ENCODE measurements around the gene WBP2NL.
"Not testable (repeated sequence)": the region's sequence is repeated elsewhere in the genome, so short reads cannot be mapped to it uniquely, and the experiment has no call there.

Gene WBP2NL

DNA sequence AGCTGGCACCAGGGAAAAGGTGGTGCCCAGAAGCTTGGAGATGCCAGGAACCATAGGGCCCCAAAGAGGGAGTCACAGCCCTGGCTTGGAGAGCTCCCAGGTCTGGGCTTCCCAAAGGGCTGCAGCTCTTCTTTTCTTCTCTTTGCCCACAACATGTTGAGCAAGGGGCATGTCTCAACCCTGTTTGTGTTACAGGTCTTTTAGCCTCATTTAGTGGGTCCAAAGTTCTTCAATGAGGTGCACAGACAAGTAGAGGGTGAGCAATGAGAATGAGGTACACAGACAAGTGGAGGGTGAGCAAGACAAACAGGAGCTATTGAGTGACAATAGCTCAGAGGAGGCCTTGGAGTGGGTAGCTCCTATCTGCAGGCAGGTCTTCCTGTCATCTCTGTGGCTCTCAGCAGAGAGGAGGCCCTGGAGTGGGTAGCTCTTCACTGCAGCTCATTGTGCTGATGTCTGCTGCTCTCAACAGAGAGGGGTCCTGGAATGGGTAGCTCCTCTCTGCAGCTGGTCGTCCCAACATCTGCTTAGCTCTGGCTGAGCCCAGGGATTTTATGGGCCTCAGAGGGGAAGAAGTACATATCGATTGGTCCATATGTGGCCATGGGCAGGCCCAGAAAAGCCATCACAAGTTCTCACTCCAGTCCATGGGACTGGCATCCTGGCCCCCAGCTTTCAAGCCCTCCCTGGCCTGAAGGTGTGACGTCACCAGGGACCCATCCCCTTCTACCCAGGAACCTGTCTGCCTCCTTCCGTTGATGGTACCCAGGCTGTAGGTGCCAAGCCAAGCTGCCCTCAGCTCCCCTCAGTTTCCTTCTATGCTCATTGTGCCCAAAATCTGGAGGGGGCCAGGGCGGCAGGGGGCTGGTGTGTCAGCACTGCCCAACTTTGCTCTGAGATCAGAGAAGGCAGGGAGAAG is 34.9 kb downstream of the WBP2NL start:
- DNase-seq (ENCODE audit: low spot score): no peak

DNA sequence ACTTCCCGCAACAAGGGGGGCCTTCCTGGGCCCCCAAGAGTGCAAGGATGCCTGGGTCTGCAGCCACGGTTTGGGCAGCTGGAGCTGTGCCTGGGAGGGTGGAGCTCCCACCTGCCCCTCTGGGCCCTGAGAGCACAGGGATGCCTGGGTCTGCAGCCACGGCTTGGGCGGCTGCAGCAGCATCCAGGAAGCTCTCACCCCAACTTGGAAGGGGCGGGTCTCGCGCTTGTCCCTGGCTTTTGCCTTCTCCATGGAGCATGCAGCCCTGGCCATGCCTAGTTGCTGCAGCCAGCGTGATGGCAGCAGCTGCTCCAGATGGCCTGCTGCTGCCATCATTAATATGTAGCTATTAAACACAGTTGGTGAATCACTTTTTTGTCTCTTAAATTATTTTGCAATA is 36.7 kb downstream of the WBP2NL start:
- no peak for DNase-seq (ENCODE audit: low spot score)

DNA sequence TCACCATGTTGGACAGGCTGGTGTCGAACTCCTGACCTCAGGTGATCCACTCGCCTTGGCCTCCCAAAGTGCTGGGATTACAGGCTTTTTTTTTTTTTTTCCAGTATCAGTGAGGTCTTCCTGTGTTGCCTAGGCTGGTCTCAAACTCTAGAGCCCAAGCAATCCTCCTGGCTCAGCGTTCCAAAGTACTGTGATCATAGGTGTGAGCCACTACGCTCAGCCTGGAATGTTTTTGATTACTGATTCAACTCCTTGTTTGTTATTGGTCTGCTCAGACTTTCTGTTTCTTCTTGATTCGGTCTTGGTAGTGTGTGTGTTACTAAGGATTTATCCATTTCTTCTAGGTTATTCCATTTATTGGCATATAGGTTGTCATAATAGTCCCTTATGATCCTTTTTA is 40.7 kb downstream of the WBP2NL start:
- no peak for DNase-seq (ENCODE audit: low spot score)

DNA sequence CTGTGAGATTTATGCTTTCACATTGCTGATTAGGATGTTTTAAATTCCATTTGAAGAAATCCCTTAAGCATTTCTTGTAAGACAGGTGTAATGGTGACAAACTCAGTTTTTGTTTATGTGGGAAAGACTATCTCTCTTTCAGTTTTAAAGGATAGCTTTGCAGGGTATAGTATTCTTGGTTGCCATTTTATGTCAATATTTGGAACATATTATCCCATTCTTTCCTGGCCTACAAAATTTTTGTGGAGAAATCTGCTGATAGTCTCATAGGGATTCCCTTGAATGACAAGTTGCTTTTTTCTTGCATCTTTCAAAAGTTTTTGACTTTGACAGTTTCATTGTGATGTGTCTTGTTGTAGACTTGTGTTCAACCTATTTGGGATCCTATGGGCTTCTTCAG is 43.2 kb downstream of the WBP2NL start:
- no peak for DNase-seq (ENCODE audit: low spot score)

DNA sequence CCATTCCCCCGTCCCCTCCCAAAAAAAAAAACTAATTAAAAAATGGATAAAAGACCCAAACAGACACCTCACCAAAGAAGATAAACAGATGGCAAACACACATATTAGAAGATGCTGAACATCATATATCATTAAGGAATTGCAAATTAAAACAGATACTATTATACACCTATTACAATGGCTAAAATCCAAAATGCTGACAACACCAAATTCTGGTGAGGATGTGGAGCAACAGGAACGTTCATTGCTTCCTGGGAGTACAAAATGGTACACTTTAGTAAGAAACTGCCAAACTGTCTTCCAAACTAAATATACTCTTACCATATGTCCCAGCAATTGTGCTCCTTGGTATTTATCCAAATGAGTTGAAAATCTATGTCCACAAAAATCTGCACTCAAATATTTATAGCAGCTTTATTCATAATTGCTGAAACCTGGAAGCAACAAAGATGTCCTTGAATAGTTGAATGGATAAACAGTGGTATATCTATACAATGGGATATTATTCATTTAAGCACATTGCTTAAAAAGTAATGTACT is 52.1 kb downstream of the WBP2NL start:
- DNase-seq (ENCODE audit: low spot score): no peak

DNA sequence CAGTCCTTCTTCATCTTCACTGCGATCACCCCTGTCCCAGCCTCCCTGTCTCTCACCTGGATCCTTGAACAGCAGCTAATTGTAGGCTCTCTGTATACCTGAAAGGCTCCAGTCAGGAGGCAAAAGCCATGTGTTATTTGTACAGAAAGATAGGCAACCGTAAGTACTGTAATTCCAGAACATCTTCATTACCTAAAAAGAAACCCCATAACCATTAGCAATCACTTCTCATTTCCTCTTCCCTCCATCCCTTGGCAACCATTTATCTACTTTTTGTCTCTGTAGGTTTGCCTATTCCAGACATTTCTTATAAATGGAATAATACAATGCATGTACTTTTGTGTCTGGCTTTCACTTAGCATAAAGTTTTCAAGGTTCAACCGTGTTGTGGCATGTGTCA is 54.2 kb downstream of the WBP2NL start:
- no peak for DNase-seq (ENCODE audit: low spot score)

DNA sequence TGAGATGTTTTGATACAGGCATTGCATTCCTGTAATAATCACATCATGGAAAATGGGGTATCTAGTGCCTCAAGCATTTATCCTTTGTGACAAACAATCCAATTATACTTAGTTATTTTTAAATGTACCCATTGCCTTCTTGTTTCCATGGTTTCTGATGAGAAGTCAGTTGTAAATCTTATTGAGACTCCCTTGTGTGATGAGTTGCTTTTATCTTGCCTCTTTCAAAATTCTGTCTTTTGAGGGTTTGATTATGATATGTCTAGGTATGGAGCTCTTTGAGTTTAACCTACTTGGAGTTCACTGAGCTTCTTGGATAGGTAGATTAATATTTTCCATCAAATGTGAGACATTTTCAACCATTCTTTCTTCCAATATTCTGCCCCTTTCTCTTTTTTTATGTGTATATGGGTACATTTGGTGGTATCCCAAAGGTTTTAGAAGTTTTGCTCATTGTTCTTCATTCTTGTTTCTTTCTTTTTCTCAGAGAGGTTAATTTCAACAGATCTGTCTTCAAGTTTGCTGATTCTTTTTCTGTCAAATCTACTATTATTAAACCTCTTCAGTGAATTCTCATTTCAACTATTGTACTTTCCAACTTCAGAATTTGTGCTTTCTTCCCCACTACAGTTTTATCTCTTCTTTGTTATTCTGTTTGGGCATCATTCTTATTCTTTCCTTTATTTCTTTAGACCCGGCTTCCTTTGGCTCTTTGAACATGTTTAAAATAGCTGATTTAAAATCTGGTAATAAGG is 58.3 kb downstream of the WBP2NL start:
- no peak for DNase-seq (ENCODE audit: low spot score)

DNA sequence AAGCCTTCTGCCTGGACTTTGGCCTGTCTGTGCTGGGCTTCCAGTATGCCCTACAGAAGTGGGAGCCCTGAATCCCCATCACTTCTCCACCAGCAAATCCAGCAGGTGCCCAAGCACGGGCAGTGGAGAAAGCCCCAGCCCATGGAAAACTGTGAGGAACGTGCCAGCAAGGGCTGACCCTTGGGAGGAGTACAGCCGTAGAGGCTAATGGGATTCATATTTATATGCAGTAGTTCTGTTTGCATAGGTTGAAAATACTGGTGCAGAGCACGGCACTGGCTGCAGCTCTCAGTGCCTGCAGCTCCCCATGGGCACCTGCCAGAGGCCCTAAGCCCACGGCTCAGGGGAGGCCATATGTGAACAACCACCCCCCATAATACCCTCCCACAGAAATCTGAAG is 61.9 kb downstream of the WBP2NL start:
- no peak for DNase-seq (ENCODE audit: low spot score)

DNA sequence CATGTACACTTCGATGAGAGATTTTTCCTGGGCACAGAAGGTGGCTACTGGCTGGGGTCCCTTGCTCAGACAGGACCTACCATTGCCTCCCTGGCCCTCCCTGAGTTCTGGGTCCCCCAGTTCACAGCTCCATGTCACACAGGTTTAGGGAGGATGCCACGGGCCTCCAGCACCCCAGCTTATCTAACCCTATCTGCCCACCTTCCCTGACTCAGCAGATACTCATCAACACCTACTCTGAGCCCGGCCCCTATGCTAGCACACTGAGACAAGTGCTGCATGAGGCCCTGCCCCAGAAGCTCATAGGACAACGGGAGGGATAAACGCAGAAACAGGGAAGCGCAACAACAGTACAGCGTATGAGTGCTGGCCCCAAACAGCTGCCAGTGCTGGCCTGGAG is 62.5 kb downstream of the WBP2NL start:
- DNase-seq (ENCODE audit: low spot score): no peak

DNA sequence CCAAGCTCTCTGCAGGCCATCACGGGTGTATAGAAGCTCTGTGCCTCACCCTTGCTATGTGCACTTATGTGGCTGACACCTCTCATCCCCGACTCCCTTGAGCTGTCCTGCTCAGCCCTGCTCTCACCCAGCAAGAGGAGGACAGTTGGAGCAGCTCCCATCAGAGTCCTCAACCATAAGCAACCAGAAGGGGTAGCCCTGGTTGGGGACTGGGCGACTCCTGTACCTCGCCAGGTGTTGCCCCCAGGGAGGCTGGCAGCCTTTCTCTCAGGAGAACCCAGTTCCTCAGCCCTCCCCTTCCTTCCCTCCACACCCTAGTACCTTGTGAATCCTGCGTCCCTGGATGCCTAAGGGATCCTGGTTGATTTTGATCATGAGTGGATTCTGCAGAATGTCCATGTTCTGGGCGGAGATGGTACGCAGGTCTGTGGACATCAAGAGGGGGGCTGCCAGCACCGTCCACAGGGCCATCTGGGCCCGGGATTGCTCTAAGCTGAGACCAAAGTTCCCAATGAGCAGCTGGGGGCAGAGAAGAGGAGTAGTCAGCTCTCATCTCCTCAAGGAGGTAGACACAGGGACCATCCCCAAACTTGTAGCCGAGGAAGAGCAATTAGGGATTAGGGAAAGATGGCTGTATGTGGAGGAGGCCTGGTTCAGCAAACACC is 64.0 kb downstream of the WBP2NL start:
- no peak for DNase-seq (ENCODE audit: low spot score)

DNA sequence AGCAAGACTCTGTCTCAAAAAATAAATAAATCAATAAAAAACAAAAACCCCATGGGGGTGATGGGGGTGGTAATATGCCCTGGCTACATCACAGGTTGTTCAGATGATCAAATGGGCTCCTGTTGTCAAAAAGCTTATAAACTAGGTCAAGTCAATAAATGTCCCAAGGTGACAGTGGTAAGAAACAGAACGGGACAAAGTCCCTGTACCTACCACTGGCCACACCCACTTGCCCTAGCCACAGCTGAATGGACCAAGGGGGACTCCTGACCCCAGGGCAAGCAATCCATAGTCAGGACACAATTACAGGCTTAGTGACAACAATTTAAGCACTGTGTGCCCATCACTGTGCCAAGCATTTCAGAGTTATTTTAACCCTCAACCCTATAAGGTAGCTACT is 66.0 kb downstream of the WBP2NL start:
- DNase-seq (ENCODE audit: low spot score): no peak

DNA sequence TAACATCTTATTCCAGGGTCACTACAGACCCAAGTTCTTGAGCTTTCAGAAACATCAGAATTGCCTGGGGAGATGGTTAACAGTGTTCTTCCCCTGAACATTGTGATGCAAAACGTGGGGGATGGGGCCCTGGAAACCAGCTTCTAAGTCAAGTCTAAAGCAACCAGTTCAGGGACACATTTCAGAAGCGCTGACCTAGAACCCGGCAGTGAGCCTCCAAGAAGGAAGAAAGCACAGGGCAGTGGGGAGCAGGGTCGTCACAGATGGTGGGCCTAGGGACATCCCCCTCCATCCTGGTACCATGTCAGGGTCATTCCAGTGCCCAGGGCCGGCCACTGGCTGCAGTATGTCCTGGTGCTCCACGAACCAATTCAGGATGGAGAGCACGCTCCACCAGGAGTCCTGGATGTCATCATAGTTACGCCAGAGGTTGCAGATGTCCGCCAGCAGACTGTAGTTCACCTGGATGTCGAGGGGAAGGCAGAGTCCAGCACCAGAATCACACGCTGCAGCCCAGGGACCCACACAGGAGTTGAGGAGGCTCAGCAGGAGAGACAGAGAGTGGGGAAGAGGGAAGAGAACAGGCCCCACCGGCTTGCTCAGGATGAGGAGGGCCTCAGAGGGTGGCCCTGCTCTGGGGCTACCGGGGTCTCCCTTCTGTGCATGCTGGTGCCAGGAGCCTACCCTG is 67.0 kb downstream of the WBP2NL start:
- DNase-seq (ENCODE audit: low spot score): peak; percentile 33

DNA sequence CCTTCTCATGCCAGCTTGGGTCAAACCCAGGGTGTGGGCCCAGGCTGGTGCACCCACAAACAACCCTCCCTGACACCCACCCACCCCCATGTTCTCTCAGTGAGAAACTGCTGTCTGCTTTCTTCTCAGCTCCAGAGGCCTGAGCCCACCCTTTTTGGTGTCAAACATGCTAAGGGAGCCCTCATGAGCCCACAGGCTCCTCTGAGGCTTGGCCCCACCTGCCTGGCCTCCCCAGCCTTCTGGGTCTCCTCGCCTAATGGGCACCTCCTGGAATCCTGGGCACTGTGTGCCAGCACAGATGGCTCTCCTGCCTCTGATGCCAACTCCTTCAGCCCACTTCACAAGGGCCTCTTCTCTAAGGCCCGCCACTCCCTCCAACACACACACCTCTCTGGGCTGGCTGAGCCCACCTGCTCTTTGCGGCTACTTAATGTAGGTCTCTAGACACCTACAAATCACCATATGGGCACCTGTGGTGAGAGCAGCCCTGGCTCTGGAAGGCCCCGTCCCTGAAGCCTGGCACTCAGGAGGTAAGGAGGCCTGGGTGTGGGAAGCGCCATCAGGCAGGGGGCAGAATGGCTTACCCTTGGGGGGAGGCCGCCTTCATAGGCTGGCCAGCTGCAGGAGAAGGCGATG is 67.7 kb downstream of the WBP2NL start:
- no peak for DNase-seq (ENCODE audit: low spot score)

DNA sequence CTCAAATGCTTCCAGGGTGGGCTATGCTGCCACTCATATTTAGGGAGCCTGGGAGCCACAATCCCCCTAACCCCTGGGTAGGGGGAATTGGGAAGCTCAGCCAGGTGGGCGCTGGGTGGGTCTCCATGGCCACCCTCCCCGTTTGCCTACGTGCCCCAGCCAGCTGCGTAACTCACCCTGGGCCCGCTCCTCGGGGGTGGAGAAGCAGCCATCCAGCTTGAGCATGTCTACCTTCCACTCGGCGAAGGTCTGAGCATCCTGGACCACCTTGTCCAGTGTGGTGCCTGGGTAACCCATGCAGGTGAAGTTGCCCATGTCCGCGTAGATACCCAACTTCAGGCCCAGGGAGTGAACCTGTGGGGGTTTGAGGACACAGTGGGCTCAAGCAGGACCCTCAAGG is 68.3 kb downstream of the WBP2NL start:
- DNase-seq (ENCODE audit: low spot score): no peak

DNA sequence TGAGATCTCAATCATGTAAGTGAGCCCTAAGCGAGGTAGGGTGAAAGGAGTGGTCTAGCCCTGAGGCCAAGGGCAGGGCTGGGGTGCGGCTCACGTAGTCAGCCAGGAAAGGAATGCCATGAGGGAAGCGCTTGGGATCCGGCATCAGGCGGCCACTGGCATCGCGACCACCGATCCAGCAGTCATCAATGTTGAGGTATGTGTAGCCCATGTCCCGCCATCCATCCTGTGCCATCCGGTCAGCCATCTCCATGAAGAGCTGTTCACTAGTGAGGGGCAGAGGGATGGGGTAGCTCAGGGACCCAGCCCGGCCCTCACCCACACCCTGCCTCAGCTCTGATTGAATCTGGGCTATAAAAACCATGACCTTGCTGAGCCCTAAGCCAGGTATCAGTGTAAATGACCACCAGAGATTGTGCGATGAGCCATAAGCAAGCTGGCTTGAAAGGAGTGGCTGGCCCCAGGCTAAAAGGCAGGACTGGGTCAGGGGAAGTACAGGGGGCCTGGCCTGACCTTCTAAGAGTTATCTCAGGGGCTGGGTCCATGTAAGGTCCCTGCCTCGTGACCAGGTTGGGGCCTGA is 69.2 kb downstream of the WBP2NL start:
- no peak for DNase-seq (ENCODE audit: low spot score)

DNA sequence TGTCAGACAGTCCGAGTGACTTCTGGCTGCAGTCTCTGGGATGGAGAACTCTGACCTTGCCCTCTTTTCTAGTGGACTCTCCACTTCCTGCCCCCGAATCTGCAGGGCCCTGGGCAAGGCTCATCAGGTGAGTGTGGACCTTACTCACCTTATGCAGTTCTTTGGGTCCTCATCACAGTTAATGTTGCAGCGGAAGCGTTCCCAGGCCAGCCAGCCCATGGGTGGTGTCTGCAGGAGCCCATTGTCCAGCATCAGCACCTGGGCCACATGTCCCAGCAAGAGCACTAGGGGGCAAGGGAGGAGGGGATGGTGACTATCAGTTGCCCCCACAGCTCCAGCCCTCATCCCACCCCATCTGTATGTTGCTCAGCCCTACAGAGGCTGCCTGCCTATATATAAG is 69.7 kb downstream of the WBP2NL start:
- DNase-seq (ENCODE audit: low spot score): no peak

DNA sequence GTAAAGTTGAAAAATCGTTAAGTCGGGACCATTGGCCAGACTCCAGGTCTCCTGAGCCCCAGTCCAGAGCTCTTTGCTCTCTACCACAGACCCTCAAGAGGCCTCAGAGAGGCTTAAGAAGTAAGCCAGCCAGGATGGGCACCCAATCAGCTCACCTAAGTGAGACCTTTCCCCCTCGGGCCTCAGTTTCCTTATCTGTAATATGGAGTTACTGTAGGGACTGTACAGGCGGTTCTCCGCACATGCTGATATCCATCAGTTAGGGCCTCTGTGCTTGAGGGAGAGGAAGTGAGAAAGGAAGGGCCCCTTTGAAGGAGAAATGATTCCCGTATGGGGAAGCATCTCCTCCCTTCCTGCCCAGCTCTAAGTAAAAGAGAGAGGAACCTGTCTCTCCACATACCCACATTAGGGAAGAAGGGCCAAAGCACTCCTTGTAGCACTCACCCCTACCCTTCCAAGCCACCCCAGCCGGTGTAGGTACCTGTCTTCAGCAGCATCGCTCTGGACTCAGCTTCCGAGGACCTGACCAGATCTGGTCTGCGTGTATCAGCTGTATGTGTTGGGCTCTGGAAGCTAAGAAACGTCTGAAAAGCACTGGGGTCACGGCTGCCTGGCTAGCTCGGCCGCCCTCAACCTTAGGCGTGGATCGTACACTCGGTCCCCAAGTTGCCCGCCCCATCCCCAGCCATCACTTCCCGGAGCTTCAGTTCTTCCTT is 71.4 kb downstream of the WBP2NL start:
- no peak for DNase-seq (ENCODE audit: low spot score)

DNA sequence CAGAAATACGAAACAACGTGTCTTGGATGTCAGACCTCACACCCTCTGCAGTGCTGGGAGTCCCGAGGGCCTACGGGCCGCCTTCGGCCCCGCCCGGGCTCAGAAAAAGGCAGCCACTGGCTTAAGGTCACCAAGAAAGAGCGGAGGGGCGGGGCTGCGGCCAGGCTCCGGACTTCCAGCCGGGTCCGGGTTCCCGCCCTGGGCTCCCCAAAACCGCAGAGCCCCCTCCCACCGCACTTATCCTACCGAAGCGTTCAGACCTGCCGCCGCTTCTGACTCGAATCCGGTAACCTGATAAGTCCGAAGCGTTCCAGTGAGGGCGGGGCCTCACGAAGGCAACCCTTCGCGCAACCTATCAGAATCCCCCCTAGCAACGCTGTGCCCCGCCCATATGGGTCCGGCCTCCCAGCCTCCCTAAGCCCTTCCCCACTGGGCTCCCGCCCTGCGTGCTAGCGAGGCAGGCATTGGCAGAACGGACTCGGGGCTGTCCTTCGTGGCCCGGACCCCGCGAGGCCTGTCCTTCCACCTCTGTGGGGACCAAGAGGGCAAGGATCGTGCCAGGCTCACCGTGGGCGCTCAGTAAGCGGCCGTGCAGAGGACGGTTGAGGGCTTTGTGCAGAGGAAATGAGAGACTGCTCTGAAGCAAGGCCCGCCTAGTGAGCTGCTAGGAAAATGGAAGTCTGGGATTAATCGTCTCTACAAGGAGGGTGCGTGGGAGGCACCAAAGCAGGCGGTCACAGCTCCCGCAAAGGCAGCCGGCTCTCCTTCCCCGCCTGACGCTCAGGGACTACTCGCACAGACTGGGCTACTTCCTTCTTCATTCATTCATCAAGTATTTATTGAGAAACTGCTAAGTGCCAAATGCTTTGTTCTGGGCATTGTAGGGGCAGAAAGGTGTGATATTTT is 72.2 kb downstream of the WBP2NL start, which contains the start of gene NAGA:
TSS of gene NAGA (minus strand) at position 296 of the 906 bp plus-strand sequence. CDS start 515 bp downstream, outside the sequence.
- peak; percentile 94 for DNase-seq (ENCODE audit: low spot score)

DNA sequence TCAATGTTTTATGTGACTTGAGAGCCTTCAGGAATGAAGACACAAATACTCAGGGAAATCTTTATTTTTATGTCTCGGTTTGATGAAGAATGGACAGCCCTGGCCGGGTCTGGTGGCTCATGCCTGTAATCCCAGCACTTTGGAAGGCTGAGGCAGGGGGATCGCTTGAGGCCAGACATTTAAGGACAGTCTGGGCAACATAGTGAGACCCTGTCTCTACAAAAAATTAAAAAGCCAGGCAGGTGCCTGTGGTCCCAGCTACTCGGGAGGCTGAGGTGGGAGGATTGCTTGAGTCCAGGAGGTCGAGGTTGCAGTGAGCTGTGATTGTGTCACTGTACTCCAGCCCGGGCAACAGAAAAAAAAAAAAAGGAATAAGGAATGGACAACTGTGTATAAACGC is 72.9 kb downstream of the WBP2NL start:
- DNase-seq (ENCODE audit: low spot score): not testable (repeated sequence)

All from iPS-NIHi11 (cell line).